Measurements from ENCODE around the gene MYADML2. TPM values are rescaled to one million over a fixed set of nuclear protein-coding genes. Genes with fewer than 3 reads are reported as not detected.

Gene MYADML2
- total RNA-seq, 1 experiment from 2014 or later: not detected

- Histone ChIP-seq H3F3A (ENCODE audit: low read length, unreplicated experiment) (no peaks in the 10 kb centered on the region), H3K4me2 (ENCODE audit: low read length) (peak overlapping the region; percentile 78), H2AFZ (ENCODE audit: low read length) (peak overlapping the region; percentile 79), H3K4me1 (ENCODE audit: insufficient read depth, low read length) (no peaks in the 10 kb centered on the region), H3K27me3 (ENCODE audit: low read length) (peaks cover 22% of the 10 kb centered on the region), H3K9ac (ENCODE audit: low read length) (no peak overlapping the region), H3K4me3 (ENCODE audit: low read length) (peak overlapping the region; percentile 52), H3K36me3 (ENCODE audit: low read depth, low read length) (no peaks in the 10 kb centered on the region), H3K9me2 (replicated peaks; ENCODE audit: low read length) (no peaks in the 10 kb centered on the region), H3K79me2 (ENCODE audit: low read length) (no peaks in the 10 kb centered on the region), H4K20me1 (ENCODE audit: low read length) (no peaks in the 10 kb centered on the region), H3K27ac (ENCODE audit: low read length) (no peak overlapping the region), H3K9me3 (ENCODE audit: low read length) (no peaks in the 10 kb centered on the region)
- DNase-seq (no peak), ATAC-seq (peak; percentile 7)
- no peak for TF ChIP-seq CTCF (conservative IDR thresholded peaks at IDR 0.05; ENCODE audit: low read depth, low read length)
- TF ChIP-seq EZH2phosphoT487 (IDR thresholded peaks at IDR 0.05; ENCODE audit: borderline replicate concordance, low read length): peak; percentile 86
- peak; percentile 98 for TF ChIP-seq EZH2 (IDR thresholded peaks at IDR 0.05; ENCODE audit: low read length, unreplicated experiment)
- ChIA-PET POLR2A (ENCODE audit: unreplicated experiment) (no interaction called here), CTCF (interaction anchor here (0.6 to 2.0 kb wide), 5 partner anchors 24 to 92 kb away, joined by 3 to 40 read pairs (median 6); partner anchors contain the start of genes CENPX, DCXR and LRRC45)
- intact Hi-C loops (cut with micrococcal nuclease): no loop called here
- no TSS peak for BruUV-seq (replicated peaks)
Measured at GRCh38 chr17:81960130-81960958, 13.3 kb upstream of the MYADML2 start.

- no peaks in the 10 kb centered on the region for H3F3A ChIP-seq (ENCODE audit: low read length, unreplicated experiment)
- intact Hi-C loops (cut with micrococcal nuclease): loop anchor here (1.0 kb wide), 1 partner anchor 62 kb away; no protein-coding TSS in a partner anchor
- H3K79me2 ChIP-seq (ENCODE audit: low read length): no peaks in the 10 kb centered on the region
- ATAC-seq (peak; percentile 89), DNase-seq (peak; percentile 59)
- POLR2A ChIA-PET (ENCODE audit: unreplicated experiment): no interaction called here
- H3K27me3 ChIP-seq (ENCODE audit: low read length): peaks cover 22% of the 10 kb centered on the region
- CTCF ChIA-PET: interaction anchor here (0.6 to 2.0 kb wide), 8 partner anchors 25 to 93 kb away, joined by 3 to 40 read pairs (median 3); partner anchors contain the start of genes CENPX, DCXR, LRRC45 and PCYT2
- no peak overlapping the region for H3K27ac ChIP-seq (ENCODE audit: low read length)
- peak overlapping the region; percentile 78 for H3K4me2 ChIP-seq (ENCODE audit: low read length)
- H3K9ac ChIP-seq (ENCODE audit: low read length): no peak overlapping the region
- no TSS peak for BruUV-seq (replicated peaks)
- no peaks in the 10 kb centered on the region for H3K9me2 ChIP-seq (replicated peaks; ENCODE audit: low read length)
- TF ChIP-seq CTCF (conservative IDR thresholded peaks at IDR 0.05; ENCODE audit: low read depth, low read length): peak; percentile 69
- no peak for TF ChIP-seq EZH2phosphoT487 (IDR thresholded peaks at IDR 0.05; ENCODE audit: borderline replicate concordance, low read length)
- H3K36me3 ChIP-seq (ENCODE audit: low read depth, low read length): no peaks in the 10 kb centered on the region
- peak overlapping the region; percentile 52 for H3K4me3 ChIP-seq (ENCODE audit: low read length)
- no peaks in the 10 kb centered on the region for H3K9me3 ChIP-seq (ENCODE audit: low read length)
- H4K20me1 ChIP-seq (ENCODE audit: low read length): no peaks in the 10 kb centered on the region
- H2AFZ ChIP-seq (ENCODE audit: low read length): peak overlapping the region; percentile 79
- no peaks in the 10 kb centered on the region for H3K4me1 ChIP-seq (ENCODE audit: insufficient read depth, low read length)
Measured at GRCh38 chr17:81959362-81960129, 12.5 kb upstream of the MYADML2 start.
